Spleen (tissue), 3 donors: ENCODE data around the gene PPP2R5E.

ENCODE experiments used
- POLR2A ChIP-seq, 3 donors: fragments of 450-650 bp; IDR thresholded peaks; one replicate each; pipeline ENCODE4 v1.5.1; 2017; ENCODE audit warnings: antibody characterized with exemption in 3 of 3, mild to moderate bottlenecking in 1 of 3
- POLR2AphosphoS5 ChIP-seq, 3 donors: sonication (generic); formaldehyde crosslinking; IDR thresholded peaks; one replicate each; pipeline ENCODE4 v1.5.1; 2017; ENCODE audit warnings: antibody characterized with exemption in 3 of 3

- TF ChIP-seq POLR2A (IDR thresholded peaks at IDR 0.05) (no peak), POLR2AphosphoS5 (IDR thresholded peaks at IDR 0.05) (no peak)
These were observed 125.2 kb downstream of the PPP2R5E start for GRCh38 chr14:63418020-63418419.
